Skeletal muscle tissue (tissue), 4 donors: ENCODE data around the gene COL11A2. TPM values are rescaled to one million over a fixed set of nuclear protein-coding genes. Genes with fewer than 3 reads are reported as not detected.
A peak's percentile ranks its signal among the peaks of the same experiment; 100 is the strongest.

Source experiments
- H3K27ac ChIP-seq: one replicate; pipeline ENCODE4 v1.7.0; 2013; ENCODE audit warnings: mild to moderate bottlenecking, low read depth, low read length, inconsistent platforms
- H3K27me3 ChIP-seq, 3 donors: one replicate each; pipeline ENCODE4 v1.7.0; 2013; ENCODE audit warnings: low read length in 3 of 3; ENCODE audit not compliant: control insufficient read depth in 3 of 3, insufficient read depth in 3 of 3
- H3K36me3 ChIP-seq, 3 donors: one replicate each; pipeline ENCODE4 v1.7.0; 2013; ENCODE audit warnings: low read length in 3 of 3; ENCODE audit not compliant: control insufficient read depth in 3 of 3, insufficient read depth in 3 of 3
- H3K4me1 ChIP-seq, 3 donors: one replicate each; pipeline ENCODE4 v1.7.0; 2013; ENCODE audit warnings: low read length in 3 of 3, mild to moderate bottlenecking in 3 of 3; ENCODE audit not compliant: control insufficient read depth in 3 of 3, insufficient read depth in 3 of 3
- H3K4me3 ChIP-seq, 3 donors: one replicate each; pipeline ENCODE4 v1.7.0; 2013; ENCODE audit warnings: low read length in 3 of 3
- H3K9ac ChIP-seq, 3 donors: one replicate each; pipeline ENCODE4 v1.7.0; 2013; ENCODE audit warnings: low read length in 3 of 3, mild to moderate bottlenecking in 3 of 3, moderate library complexity in 2 of 3, low read depth in 1 of 3
- H3K9me3 ChIP-seq, 3 donors: one replicate each; pipeline ENCODE4 v1.7.0; 2013; ENCODE audit warnings: low read length in 3 of 3; ENCODE audit not compliant: control insufficient read depth in 3 of 3
- total RNA-seq: library from RNA; depleted of rRNA; stranded (reverse); fragments of >200 nt; gene quantifications from one replicate; pipeline ENCODE4 v1.2.3, GENCODE V29; 2014
- donor health status: Osteomylitis.

Gene COL11A2
- total RNA-seq, 1 donor from 2014 or later: 28.7 TPM

DNA sequence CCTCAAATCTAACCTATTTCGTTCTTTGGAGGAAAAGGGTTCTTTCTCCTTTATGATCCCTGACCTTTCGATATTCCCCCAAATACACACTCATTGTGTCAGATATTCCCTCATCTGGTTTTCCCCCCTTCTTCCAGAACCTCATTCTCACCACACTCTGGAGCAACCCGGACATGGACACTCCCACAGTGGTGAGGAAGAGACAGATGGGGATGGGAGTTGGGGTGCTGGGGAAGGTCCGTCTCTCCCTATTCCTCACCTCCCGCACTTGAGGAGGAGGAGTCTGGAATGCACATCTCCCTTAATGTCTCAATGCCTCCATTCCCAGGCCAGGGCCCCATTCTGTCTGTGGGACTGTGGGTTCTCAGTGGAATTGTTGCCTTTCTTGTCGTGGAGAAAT, 9.7 kb upstream of the COL11A2 start:
- Histone ChIP-seq H3K27me3 (no peaks in the 10 kb centered on the region), H3K4me1 (peaks cover 56 to 71% (median 58%) of the 10 kb centered on the region in 3 donors), H3K36me3 (peaks cover 32 to 42% (median 37%) of the 10 kb centered on the region in 3 donors), H3K4me3 (peak overlapping the region; percentile 94 to 99 (median 99)), H3K9ac (peak overlapping the region in 2 of 3 donors; percentile 99 to 100), H3K27ac (no peak overlapping the region), H3K9me3 (no peaks in the 10 kb centered on the region)

DNA sequence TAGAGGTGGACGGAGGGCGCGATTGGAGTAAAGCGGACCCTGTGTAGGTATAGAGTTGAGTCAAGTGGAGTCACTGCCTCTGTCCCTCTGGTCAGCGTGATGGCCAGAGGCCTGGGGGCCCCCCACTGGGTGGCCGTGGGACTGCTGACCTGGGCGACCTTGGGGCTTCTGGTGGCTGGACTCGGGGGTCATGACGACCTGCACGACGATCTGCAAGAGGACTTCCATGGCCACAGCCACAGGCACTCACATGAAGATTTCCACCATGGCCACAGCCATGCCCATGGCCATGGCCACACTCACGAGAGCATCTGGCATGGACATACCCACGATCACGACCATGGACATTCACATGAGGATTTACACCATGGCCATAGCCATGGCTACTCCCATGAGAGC, 8.9 kb upstream of the COL11A2 start:
- Histone ChIP-seq H3K36me3 (peaks cover 35 to 48% (median 39%) of the 10 kb centered on the region in 3 donors), H3K9ac (peak overlapping the region; percentile 95 to 100 (median 99)), H3K4me1 (peaks cover 56 to 71% (median 58%) of the 10 kb centered on the region in 3 donors), H3K27me3 (no peaks in the 10 kb centered on the region), H3K27ac (peak overlapping the region; percentile 94), H3K9me3 (no peaks in the 10 kb centered on the region), H3K4me3 (peak overlapping the region; percentile 94 to 99 (median 99))

DNA sequence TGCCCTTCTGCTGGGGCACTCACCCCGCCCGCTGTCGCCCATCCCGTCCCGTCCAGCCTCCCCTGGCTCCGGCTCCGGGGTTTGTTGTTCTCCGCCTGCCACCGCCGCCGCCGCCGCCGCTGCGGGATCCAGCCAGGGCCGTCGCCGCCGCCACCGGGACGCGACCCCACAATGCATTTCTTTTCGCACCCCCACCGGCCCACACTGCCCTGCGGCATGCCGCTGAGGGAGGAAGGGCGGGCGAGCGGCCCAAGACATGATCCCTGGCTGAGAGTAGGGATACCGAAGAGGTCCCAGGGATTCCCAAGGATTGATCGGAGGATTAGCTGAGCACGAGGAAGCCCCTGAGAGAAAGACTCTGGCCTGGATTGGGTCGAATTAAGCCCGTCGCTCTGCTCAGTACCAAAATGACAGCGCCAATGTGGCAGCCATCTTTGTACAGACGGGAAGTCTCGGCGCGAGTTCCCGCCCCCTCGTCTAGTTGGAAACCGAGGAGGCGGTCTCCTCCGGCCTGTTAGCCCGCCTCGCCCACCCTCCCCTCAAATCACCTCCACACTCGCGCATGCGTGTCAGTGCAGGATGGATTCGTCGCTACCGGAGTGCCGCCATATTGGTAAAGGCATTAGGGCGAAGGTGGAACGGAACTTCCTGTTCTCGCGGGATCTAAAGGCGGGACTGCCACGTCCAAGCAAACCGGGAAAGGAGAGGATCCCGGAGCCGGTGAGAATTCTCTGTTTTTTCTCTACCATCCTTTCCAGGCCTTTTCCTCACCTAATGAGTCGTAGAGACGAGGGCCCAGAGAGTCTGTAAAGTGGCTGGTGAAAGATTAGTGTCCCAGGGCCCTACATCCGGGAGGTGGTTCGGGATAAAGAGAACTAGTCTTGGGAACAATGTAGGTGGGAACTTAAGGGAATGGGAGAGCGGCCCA, 8.2 kb upstream of the COL11A2 start, which contains the start of the genes RXRB and SLC39A7:
RXRB (minus strand) TSS at position 447 of the 928 bp plus-strand sequence; CDS start at position 258, 189 bp downstream.
SLC39A7 (plus strand) TSS at position 649 of the 928 bp plus-strand sequence. CDS start 379 bp downstream, outside the sequence.
- Histone ChIP-seq H3K4me1 (peaks cover 54 to 70% (median 58%) of the 10 kb centered on the region in 3 donors), H3K9ac (peak within 1 kb of the TSS; percentile 95 to 100 (median 99)), H3K27me3 (no peaks in the 10 kb centered on the region), H3K27ac (peak within 1 kb of the TSS; percentile 94), H3K36me3 (peaks cover 42 to 55% (median 46%) of the 10 kb centered on the region in 3 donors), H3K9me3 (no peaks in the 10 kb centered on the region), H3K4me3 (peak within 1 kb of the TSS; percentile 94 to 99 (median 99))

DNA sequence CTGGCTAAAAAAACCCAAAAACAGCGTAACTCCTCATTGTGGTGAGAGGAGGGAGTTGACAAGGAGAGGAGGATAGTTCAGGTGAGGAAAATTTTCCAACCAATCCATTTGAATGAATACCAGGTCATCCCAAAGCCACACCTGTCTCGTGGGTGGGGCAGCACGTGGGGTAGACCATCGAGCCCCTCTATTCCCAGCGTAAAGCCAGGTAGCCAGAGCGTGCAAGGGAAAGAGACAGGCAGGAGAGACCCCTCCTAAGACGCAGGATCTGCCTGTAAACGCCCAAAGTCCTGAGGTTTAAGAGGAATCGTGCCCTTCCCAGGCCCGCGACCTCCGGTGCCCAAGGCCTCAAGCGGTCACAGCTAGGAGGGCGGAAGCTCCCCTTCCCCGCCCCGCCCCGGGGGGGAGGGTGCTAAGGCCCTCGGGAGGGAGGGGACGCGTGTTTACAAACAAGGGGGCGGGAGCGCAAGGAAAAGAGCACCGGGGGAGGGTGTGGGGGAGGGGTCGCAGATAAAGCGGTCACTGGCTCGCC, 7.5 kb upstream of the COL11A2 start:
- peaks cover 49 to 62% (median 53%) of the 10 kb centered on the region in 3 donors for H3K36me3 ChIP-seq
- no peaks in the 10 kb centered on the region for H3K27me3 ChIP-seq
- peak overlapping the region; percentile 94 for H3K27ac ChIP-seq
- peak overlapping the region; percentile 94 to 99 (median 99) for H3K4me3 ChIP-seq
- no peaks in the 10 kb centered on the region for H3K9me3 ChIP-seq
- H3K9ac ChIP-seq: peak overlapping the region; percentile 95 to 100 (median 99)
- H3K4me1 ChIP-seq: peaks cover 47 to 65% (median 50%) of the 10 kb centered on the region in 3 donors

DNA sequence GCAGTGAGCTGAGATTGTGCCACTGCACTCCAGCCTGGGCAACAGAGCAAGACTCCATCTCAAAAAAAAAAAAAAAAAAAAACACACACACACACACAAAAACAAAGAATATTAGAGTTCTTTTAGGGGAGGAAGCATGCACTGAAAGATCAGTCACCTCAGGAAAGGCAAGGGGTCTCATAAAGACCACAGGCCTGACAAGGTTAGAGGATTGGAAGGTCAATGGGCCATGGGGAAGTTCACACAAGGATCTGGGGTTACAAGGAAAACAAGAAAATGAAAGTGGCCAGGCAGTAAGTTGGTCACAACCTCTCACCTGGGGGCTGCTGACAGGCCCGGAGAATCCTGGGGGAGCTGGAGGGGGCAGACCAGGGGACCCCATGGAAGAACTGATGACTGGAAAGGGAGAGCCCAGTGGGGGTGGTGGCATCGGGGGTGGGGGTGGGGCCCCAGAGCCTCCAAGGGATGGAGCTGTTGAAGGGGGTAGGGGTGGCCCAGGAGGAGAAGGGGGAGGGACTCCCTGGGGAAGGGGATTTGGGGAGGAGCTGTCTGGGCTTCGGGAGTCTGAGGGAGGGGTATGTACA, 6.7 kb upstream of the COL11A2 start:
- H3K27me3 ChIP-seq: no peaks in the 10 kb centered on the region
- peaks cover 56 to 68% (median 59%) of the 10 kb centered on the region in 3 donors for H3K36me3 ChIP-seq
- peak overlapping the region; percentile 95 to 100 (median 99) for H3K9ac ChIP-seq
- H3K9me3 ChIP-seq: no peaks in the 10 kb centered on the region
- peak overlapping the region; percentile 94 to 99 (median 99) for H3K4me3 ChIP-seq
- no peak overlapping the region for H3K27ac ChIP-seq
- peaks cover 44 to 59% (median 49%) of the 10 kb centered on the region in 3 donors for H3K4me1 ChIP-seq

DNA sequence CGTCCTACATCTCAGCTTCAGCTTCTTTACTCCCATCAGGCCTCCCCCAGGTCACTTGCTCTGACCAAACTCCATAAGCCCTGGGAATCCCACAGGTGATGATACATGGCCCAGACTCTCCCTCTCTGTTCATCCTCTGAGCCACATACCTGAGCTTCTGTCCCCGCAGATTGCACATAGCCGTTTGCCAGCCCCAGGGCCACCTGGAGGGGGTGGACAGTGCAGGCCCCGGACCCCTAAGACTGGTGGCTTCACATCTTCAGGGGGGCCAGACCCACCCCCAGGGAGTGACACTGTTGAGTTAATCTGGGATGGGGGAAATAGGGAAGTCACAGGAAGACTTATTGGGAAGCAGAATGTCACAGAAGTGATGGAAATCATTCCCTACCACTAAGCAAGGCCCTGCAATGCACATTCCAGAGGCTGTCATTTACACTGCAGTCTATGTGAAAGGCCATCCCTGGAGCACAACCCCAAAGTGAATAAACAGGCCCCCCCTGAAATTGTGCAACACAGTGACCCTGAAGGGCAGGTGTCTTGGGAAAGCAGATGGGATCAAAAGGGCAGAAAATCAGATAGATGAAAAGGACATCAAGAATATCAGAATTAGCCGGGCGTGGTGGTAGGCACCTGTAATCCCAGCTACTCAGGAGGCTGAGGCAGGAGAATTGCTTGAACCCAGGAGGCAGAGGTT, 6.0 kb upstream of the COL11A2 start:
- Histone ChIP-seq H3K9ac (peak overlapping the region in 1 of 3 donors; percentile 40), H3K4me1 (peaks cover 37 to 53% (median 45%) of the 10 kb centered on the region in 3 donors), H3K27me3 (no peaks in the 10 kb centered on the region), H3K9me3 (no peaks in the 10 kb centered on the region), H3K27ac (no peak overlapping the region), H3K4me3 (no peak overlapping the region), H3K36me3 (peaks cover 50 to 62% (median 52%) of the 10 kb centered on the region in 3 donors)

DNA sequence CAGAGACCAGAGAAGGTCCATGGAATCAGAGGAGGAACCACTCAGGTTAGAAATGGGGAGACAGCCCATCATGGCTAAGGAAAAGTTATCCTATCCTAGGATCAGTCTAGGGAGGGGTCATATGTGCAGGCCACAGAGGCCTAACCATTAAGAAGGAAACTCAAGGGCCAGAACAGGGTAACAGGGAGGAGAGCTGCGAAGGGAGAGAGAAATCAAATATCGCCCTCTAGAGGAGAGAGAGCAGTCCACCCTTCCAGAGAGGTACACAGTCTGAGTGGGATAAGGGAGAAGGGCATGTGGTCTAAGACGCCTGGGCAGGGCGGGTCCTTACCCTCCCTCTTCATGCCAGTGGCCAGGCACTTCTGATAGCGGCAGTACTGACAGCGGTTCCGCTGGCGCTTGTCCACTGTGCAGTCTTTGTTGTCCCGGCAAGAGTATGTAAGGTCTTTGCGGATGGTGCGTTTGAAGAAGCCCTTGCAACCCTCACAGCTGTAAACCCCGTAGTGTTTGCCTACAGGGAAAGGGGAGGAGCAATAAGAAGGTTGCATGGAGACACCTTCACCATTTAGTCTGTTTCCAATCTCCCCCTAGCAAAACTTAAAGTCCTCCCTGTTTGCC, 5.3 kb upstream of the COL11A2 start:
- H3K36me3 ChIP-seq: peaks cover 42 to 54% (median 45%) of the 10 kb centered on the region in 3 donors
- peaks cover 39 to 51% (median 43%) of the 10 kb centered on the region in 3 donors for H3K4me1 ChIP-seq
- no peaks in the 10 kb centered on the region for H3K9me3 ChIP-seq
- no peak overlapping the region for H3K27ac ChIP-seq
- peak overlapping the region in 2 of 3 donors; percentile 12 to 50 for H3K9ac ChIP-seq
- no peak overlapping the region for H3K4me3 ChIP-seq
- no peaks in the 10 kb centered on the region for H3K27me3 ChIP-seq

DNA sequence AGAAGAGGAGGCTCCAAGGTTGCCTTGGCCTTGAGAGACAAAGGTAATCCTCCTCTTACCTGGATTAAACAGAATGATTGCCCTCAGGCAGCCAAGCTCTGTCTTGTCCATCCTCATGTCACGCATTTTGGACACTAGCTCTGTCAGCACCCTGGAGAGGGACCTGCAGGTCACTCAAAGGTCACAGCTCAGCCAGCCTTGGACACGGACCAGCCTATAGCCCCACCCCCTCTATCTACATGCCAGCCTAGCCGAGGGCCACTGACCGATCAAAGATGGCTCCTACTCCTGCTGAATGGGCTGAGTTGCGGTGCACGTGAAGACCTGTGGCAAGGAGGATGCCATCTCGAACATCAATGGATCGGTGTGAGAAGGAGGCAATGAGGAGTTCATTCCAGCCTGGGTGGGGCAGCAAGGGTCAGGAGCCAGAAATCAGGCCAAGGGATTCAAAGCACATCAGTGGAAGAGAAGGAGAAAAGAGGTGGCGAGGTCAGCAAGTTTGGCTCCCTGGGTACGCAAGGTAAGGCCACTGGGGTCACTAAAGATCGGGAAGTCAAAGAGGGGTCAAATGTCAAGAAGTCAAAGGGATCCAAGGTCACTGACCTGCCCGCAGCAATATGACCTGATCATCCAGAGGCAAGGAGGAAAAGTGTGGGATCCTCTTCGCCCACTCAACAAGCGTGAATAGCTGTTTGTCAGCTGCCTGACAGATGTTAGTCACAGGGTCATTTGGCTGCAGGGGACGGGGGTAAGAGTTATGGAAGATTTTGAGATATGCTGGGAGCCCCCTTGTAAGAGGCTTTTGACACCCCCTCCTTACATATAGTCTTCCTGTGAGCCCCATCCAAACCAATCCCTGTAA, 3.3 kb upstream of the COL11A2 start:
- no peaks in the 10 kb centered on the region for H3K9me3 ChIP-seq
- no peak overlapping the region for H3K27ac ChIP-seq
- H3K36me3 ChIP-seq: peaks cover 28 to 41% (median 37%) of the 10 kb centered on the region in 3 donors
- peaks cover 38 to 52% (median 39%) of the 10 kb centered on the region in 3 donors for H3K4me1 ChIP-seq
- H3K27me3 ChIP-seq: peaks cover 0 to 10% (median 6%) of the 10 kb centered on the region in 3 donors
- no peak overlapping the region for H3K4me3 ChIP-seq
- H3K9ac ChIP-seq: no peak overlapping the region
